Measurements from ENCODE around the gene CYB561A3. TPM values are rescaled to one million over a fixed set of nuclear protein-coding genes. Genes with fewer than 3 reads are reported as not detected.

Gene CYB561A3
- total RNA-seq, 2 donors from 2014 or later: 17.3 to 22.8 TPM

DNA sequence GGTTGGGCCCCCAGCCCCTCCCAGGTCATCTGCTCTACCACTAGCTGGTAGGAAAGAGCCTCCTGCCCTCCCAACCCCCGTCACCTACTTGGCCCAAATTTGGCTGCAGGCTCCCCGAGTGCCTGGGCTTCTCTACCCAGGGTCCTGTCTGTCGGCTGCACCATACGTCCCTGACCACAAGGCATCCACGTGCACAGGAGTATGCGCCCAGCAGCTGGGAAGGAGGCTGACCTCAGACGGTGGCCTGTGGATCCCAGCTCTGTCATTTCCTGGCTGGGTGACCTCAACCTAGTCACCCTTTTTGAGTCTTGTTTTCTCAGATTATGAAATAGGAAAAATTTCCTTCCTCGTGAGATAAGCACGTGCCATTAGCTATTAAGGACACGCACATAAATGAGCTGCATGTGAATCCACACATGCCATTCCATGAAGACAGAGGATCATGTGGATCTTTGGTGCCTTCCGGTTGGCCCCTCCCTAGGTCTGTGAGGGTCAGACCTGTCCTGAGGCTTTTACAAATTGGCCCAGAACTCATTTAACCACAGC is 13.7 kb downstream of the CYB561A3 start:
- H3K27me3 Mint-ChIP-seq (ENCODE audit: insufficient read depth): no peaks in the 10 kb centered on the region
- Histone ChIP-seq H3K27me3 (ENCODE audit: control insufficient read depth, insufficient read depth, low read length, poor library complexity, severe bottlenecking) (no peaks in the 10 kb centered on the region), H3K9ac (ENCODE audit: extremely low read depth, low read length, poor library complexity, severe bottlenecking) (no peak overlapping the region), H3K4me1 (ENCODE audit: control insufficient read depth, insufficient read depth, low read length) (no peaks in the 10 kb centered on the region), H3K36me3 (ENCODE audit: control insufficient read depth, insufficient read depth, low read length) (no peaks in the 10 kb centered on the region), H3K9me3 (ENCODE audit: control insufficient read depth, low read length) (no peaks in the 10 kb centered on the region), H3K4me3 (ENCODE audit: low read length) (no peak overlapping the region), H3K27ac (ENCODE audit: low read depth, low read length) (no peak overlapping the region)
- TF ChIP-seq, protein P1, sequence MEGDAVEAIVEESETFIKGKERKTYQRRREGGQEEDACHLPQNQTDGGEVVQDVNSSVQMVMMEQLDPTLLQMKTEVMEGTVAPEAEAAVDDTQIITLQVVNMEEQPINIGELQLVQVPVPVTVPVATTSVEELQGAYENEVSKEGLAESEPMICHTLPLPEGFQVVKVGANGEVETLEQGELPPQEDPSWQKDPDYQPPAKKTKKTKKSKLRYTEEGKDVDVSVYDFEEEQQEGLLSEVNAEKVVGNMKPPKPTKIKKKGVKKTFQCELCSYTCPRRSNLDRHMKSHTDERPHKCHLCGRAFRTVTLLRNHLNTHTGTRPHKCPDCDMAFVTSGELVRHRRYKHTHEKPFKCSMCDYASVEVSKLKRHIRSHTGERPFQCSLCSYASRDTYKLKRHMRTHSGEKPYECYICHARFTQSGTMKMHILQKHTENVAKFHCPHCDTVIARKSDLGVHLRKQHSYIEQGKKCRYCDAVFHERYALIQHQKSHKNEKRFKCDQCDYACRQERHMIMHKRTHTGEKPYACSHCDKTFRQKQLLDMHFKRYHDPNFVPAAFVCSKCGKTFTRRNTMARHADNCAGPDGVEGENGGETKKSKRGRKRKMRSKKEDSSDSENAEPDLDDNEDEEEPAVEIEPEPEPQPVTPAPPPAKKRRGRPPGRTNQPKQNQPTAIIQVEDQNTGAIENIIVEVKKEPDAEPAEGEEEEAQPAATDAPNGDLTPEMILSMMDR (conservative IDR thresholded peaks at IDR 0.05): no peak
- no peak overlapping the region for H3K4me3 Mint-ChIP-seq
- WGBS, 2 experiments (ENCODE audit: insufficient coverage in 1 of 2, insufficient read length in 1 of 2): 90 to 100% methylated on average over 6 to 11 of the region's 11 CpGs
- no peaks in the 10 kb centered on the region for H3K4me1 Mint-ChIP-seq
- H3K9me3 Mint-ChIP-seq: no peaks in the 10 kb centered on the region
- H3K27ac Mint-ChIP-seq: no peak overlapping the region
- H3K36me3 Mint-ChIP-seq (ENCODE audit: low read depth): peaks cover 31% of the 10 kb centered on the region
- DNase-seq: no peak

DNA sequence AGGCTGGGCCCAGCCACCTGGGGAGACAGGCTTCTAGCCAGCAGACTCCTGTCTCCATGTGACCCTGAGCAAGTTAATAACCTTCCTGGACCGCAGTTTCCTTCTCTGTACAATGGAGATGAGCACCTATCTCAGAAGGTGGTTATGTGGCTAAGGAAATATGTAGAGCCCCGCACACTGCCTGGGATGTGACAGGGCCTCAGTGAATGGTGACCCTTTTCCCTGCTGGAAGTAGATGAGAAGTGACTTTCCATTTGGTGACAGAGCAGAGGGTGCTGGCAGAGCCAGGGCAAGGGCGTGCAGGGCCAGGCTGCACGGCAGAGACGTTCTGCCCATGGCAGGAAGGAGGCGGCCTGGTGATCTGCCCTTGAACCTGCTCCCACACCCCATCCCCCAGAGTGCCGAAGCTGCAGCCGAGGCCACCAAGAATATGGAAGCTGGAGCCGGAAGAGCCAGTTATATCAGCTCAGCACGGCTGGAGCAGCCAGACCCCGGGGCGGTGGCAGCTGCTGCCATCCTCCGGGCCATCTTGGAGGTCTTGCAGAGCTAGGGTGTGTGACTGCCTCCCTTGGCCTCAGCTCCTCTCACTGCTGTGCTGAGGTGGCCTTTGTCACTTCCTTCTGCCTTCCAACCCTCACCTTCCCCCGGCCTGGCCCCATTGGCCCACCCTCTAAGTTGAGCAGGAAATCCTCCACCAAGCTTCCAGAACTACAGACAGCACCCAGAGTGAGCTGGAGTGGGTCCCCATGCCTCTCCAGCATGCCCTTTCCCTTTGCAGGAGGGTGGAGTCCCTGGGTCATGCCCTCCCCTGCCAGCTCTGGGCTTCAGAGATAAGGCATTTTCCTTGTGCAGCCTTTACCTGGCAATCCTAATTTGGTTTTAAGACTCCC is 15.5 kb downstream of the CYB561A3 start:
- no peaks in the 10 kb centered on the region for H3K36me3 ChIP-seq (ENCODE audit: control insufficient read depth, insufficient read depth, low read length)
- Mint-ChIP-seq H3K27me3 (ENCODE audit: insufficient read depth) (no peaks in the 10 kb centered on the region), H3K27ac (peak overlapping the region; percentile 66), H3K9me3 (no peaks in the 10 kb centered on the region), H3K4me3 (no peak overlapping the region), H3K4me1 (no peaks in the 10 kb centered on the region), H3K36me3 (ENCODE audit: low read depth) (peaks cover 31% of the 10 kb centered on the region)
- H3K27me3 ChIP-seq (ENCODE audit: control insufficient read depth, insufficient read depth, low read length, poor library complexity, severe bottlenecking): no peaks in the 10 kb centered on the region
- peak overlapping the region; percentile 24 for H3K27ac ChIP-seq (ENCODE audit: low read depth, low read length)
- H3K4me3 ChIP-seq (ENCODE audit: low read length): no peak overlapping the region
- 92 to 100% methylated on average over 7 to 14 of the region's 14 CpGs for WGBS, 2 experiments (ENCODE audit: insufficient coverage in 1 of 2, insufficient read length in 1 of 2)
- H3K9ac ChIP-seq (ENCODE audit: extremely low read depth, low read length, poor library complexity, severe bottlenecking): no peak overlapping the region
- no peaks in the 10 kb centered on the region for H3K9me3 ChIP-seq (ENCODE audit: control insufficient read depth, low read length)
- TF ChIP-seq, protein P1 (conservative IDR thresholded peaks at IDR 0.05): no peak
- no peak for DNase-seq
- no peaks in the 10 kb centered on the region for H3K4me1 ChIP-seq (ENCODE audit: control insufficient read depth, insufficient read depth, low read length)

DNA sequence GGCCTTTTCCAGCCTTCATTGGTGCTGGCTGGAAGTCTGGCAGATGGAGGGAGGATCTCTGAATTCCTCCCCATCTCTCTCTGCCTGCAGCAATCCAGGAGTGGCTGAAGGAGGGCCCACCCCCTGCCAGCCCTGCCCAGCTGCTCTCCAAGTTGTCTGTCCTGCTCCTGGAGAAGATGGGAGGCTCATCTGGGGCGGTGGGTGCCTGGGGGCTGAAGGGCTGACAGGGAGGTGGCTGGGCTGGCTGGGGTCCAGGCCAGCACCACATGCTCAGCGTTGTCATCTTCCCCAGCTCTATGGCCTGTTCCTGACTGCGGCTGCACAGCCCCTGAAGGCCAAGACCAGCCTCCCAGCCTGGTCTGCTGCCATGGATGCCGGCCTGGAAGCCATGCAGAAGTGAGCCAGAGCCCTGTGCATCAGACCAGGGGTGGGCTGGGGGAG is 16.5 kb downstream of the CYB561A3 start:
- H3K27me3 ChIP-seq (ENCODE audit: control insufficient read depth, insufficient read depth, low read length, poor library complexity, severe bottlenecking): no peaks in the 10 kb centered on the region
- whole genome bisulfite sequencing, 2 experiments (ENCODE audit: insufficient coverage in 1 of 2, insufficient read length in 1 of 2): 92% methylated on average over 4 of the region's 4 CpGs; no CpG with 5 or more reads in 1 of the 2 experiments
- Mint-ChIP-seq H3K27me3 (ENCODE audit: insufficient read depth) (no peaks in the 10 kb centered on the region), H3K27ac (no peak overlapping the region), H3K36me3 (ENCODE audit: low read depth) (peaks cover 35% of the 10 kb centered on the region), H3K4me1 (no peaks in the 10 kb centered on the region), H3K9me3 (no peaks in the 10 kb centered on the region), H3K4me3 (no peak overlapping the region)
- H3K9me3 ChIP-seq (ENCODE audit: control insufficient read depth, low read length): no peaks in the 10 kb centered on the region
- H3K4me1 ChIP-seq (ENCODE audit: control insufficient read depth, insufficient read depth, low read length): no peaks in the 10 kb centered on the region
- no peak overlapping the region for H3K9ac ChIP-seq (ENCODE audit: extremely low read depth, low read length, poor library complexity, severe bottlenecking)
- H3K4me3 ChIP-seq (ENCODE audit: low read length): no peak overlapping the region
- H3K36me3 ChIP-seq (ENCODE audit: control insufficient read depth, insufficient read depth, low read length): no peaks in the 10 kb centered on the region
- DNase-seq: no peak
- H3K27ac ChIP-seq (ENCODE audit: low read depth, low read length): peak overlapping the region; percentile 51
- TF ChIP-seq, protein P1 (conservative IDR thresholded peaks at IDR 0.05): no peak
